BJ (cell line): ENCODE data around the gene PPP1R10. TPM values are rescaled to one million over a fixed set of nuclear protein-coding genes. Genes with fewer than 3 reads are reported as not detected.

Experiments used
- CTCF ChIA-PET: fragments of 350-600 bp; formaldehyde crosslinking; extraction: SDS; loops from one replicate; lab custom pipeline; 2021; ENCODE audit warnings: antibody characterized with exemption, inconsistent platforms; lab: Yijun Ruan, JAX
- POLR2A ChIA-PET: fragments of 300-600 bp; sonication (Branson Sonifier 250); formaldehyde crosslinking; extraction: SDS; loops from one replicate; lab custom pipeline; 2021; ENCODE audit warnings: antibody characterized with exemption; lab: Charles Lee
- DNase-seq: peaks from one replicate; pipeline ENCODE4 v3.0.0-alpha.2; 2011; ENCODE audit warnings: low read depth
- H3K27me3 ChIP-seq: 2 replicates; pipeline ENCODE4 v1.6.0; 2011; ENCODE audit warnings: low read length; ENCODE audit not compliant: control insufficient read depth, insufficient read depth
- H3K36me3 ChIP-seq: 2 replicates; pipeline ENCODE4 v1.5.1; 2011; ENCODE audit warnings: low read length; ENCODE audit not compliant: control insufficient read depth, insufficient read depth
- H3K4me3 ChIP-seq: 2 replicates; pipeline ENCODE4 v1.5.1; 2011; ENCODE audit warnings: low read depth, mild to moderate bottlenecking, control low read depth, low read length
- polyA plus RNA-seq: library from polyadenylated mRNA; depleted of rRNA; stranded (reverse); fragments of >200 nt; gene quantifications from 2 replicates; pipeline ENCODE4 v1.2.3, GENCODE V29; 2011
- TF ChIP-seq, protein P1 (sequence below): IDR thresholded peaks from 2 replicates; pipeline ENCODE4 v1.5.1; 2011; ENCODE audit warnings: low read depth, mild to moderate bottlenecking, control low read depth, inconsistent platforms, low read length, moderate library complexity; ENCODE audit not compliant: insufficient read depth

Gene PPP1R10
- polyA plus RNA-seq, 1 experiment: 32.2 TPM

DNA sequence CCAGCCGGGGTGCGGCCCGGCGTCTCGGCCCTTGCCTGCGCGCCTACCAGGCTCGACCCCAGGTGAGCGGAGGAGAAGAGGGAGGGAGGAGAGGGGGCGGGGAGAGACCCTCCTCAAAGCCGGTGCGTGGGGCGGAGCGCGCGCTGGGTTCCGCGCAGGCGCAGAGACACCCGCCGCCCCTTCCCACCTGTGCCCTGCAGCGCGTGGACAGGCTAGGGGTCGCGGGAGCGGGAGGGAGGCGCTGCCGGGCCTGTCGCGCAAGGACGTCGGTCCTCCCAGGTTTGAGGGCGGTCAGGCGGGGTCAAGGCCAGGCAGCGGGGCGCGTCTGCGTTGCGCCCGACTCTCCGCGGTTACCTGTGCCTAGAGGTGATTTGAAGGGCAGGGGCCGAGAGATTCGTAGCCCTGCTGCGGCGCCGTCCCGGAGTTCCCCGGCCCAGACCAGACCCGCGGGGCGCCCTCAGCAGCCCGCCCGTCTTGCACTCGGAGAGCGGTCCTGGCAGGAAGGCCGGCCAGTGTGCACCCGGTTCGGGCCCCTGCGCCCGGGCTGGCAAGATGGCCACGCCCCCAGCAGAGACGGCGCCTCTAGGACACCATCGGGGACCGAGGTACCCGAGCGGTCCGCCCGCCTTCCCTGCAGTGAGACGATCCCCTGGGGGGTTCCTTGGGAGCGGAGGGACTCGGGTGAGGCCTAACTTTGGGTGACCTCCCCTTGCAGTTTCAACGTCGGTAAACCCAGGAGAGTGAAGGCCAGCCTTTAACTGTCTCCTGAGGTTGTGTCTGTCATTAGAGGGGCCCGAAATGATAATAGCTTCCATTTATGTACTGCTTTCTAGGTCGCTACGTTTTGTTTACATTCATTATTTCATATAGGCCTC, 30.4 kb upstream of the PPP1R10 start:
- H3K36me3 ChIP-seq: peaks cover 2% of the 10 kb centered on the region
- H3K4me3 ChIP-seq: peak overlapping the region; percentile 94
- TF ChIP-seq, protein P1, sequence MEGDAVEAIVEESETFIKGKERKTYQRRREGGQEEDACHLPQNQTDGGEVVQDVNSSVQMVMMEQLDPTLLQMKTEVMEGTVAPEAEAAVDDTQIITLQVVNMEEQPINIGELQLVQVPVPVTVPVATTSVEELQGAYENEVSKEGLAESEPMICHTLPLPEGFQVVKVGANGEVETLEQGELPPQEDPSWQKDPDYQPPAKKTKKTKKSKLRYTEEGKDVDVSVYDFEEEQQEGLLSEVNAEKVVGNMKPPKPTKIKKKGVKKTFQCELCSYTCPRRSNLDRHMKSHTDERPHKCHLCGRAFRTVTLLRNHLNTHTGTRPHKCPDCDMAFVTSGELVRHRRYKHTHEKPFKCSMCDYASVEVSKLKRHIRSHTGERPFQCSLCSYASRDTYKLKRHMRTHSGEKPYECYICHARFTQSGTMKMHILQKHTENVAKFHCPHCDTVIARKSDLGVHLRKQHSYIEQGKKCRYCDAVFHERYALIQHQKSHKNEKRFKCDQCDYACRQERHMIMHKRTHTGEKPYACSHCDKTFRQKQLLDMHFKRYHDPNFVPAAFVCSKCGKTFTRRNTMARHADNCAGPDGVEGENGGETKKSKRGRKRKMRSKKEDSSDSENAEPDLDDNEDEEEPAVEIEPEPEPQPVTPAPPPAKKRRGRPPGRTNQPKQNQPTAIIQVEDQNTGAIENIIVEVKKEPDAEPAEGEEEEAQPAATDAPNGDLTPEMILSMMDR: no peak
- no peak for DNase-seq
- H3K27me3 ChIP-seq: no peaks in the 10 kb centered on the region
- POLR2A ChIA-PET: no interaction called here
- CTCF ChIA-PET: interaction anchor here (1.0 to 1.3 kb wide), 2 partner anchors 25 to 32 kb away, joined by 4 to 5 read pairs; partner anchors contain the start of gene DHX16

DNA sequence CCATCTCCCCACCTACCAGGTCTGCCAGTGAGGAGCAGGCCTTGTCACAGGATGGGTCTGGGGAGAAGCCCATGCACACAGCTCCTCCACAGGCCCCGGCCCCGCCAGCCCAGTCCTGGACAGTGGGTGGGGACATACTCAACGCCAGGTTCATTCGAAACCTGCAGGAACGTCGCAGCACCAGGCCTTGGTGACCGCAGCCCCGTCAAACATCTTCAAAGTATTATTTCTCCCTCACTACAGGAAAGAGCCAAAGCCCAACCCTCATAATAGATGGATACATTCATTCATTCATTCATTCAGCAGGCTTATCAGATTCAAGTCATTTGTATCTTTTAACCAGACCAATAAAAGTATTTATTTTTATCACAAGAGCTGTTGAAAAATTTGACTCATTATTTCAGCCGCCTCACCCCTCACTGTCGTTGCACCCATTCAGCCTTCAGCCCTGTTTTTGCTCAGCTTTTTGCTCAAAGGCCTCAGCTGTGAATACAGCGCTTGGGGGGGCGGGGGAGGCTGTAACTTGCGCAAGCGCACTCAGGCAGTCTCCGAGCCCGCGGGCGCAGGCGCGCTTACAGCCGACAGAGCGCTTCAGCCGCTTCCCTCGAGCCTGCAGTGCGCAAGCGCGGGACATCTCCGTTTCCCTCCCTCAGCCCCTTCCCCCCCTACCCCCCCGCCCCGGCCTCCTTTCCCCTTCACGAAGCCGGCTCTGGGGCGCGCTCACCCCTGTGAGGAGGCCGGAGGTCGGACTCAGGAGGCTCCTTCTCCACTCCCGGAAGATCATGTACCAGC, 29.6 kb upstream of the PPP1R10 start, which contains the start of gene C6orf136:
TSS of gene C6orf136 (plus strand) at position 684 of the 792 bp plus-strand sequence. CDS start at position 783, 99 bp downstream.
- ChIA-PET CTCF (no interaction called here), POLR2A (interaction anchor here (0.6 kb wide), 2 partner anchors 32 to 77 kb away, joined by 6 to 9 read pairs; no protein-coding TSS in a partner anchor)
- Histone ChIP-seq H3K36me3 (no peaks in the 10 kb centered on the region; the same call in 1 of the 2 replicates), H3K27me3 (no peaks in the 10 kb centered on the region), H3K4me3 (peak within 1 kb of the TSS; percentile 94)
- TF ChIP-seq, protein P1: no peak
- peak; percentile 54 for DNase-seq

DNA sequence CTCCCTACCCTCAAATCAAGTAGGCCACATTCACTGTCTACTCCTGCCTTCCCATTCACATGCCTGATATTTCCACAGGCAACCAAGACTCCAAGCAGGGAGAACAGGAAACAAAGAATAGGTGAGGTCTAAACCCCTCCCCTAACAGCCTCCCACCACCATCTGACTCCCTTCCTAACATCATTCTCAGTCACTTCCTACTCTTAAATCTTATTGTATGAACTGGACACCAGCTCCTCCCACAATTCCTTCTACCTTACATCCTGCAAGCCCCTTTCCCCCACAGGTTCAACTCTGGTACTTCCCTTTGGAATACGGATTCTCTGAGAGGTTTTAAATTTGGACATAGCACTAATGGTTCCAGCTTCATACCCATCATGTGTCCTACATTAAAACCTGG, 28.9 kb upstream of the PPP1R10 start:
- CTCF ChIA-PET: interaction anchor here (1.0 kb wide), 1 partner anchor 14 kb away, joined by 3 read pairs; no protein-coding TSS in a partner anchor
- no peak for DNase-seq
- TF ChIP-seq, protein P1: no peak
- H3K27me3 ChIP-seq: no peaks in the 10 kb centered on the region
- POLR2A ChIA-PET: no interaction called here
- H3K4me3 ChIP-seq: no peak overlapping the region
- peaks cover 2% of the 10 kb centered on the region; the same call in 1 of the 2 replicates for H3K36me3 ChIP-seq

DNA sequence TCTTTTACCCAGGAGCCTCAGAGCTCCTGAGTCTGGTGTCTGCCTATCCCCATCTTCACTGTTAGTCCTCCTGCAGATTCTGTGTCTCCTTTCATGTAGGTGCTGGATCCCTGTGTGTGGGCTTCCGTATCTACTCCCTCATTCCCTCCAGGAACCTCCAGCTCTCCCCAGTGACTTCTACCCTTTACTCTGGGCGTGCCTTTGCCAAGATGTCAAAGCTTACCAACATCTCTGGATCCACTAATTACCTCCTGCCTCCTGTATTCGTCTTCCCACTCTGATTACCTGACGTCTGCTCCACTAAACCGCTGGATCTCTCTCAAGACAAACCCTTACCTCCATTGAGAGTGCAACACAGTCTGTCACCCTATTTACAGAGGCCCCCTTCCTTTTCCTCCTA, 27.7 kb upstream of the PPP1R10 start:
- CTCF ChIA-PET: no interaction called here
- POLR2A ChIA-PET: no interaction called here
- no peak for DNase-seq
- Histone ChIP-seq H3K36me3 (peaks cover 4% of the 10 kb centered on the region), H3K27me3 (no peaks in the 10 kb centered on the region), H3K4me3 (no peak overlapping the region)
- TF ChIP-seq, protein P1: no peak

DNA sequence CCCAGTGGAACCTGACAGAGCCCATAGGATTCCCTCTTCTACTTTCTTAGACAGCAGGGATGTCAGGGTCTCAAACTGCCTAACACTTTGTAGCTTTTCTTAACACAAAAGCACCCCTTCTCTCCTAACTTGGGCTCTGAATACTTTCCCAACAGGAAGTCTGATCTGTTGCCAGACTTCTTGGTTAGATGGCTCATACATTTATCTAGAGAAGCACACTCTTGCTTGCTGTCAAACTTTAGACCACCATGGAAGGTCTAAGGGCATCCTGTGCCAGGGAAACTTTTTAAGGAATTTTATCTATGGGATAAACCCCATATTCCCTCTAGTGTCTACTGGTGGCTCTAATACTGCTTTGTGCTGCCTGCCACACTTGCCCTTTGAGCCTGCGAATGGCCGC, 26.6 kb upstream of the PPP1R10 start:
- TF ChIP-seq, protein P1: no peak
- CTCF ChIA-PET: no interaction called here
- no peak for DNase-seq
- H3K27me3 ChIP-seq: no peaks in the 10 kb centered on the region
- H3K4me3 ChIP-seq: no peak overlapping the region
- H3K36me3 ChIP-seq: peaks cover 4% of the 10 kb centered on the region
- POLR2A ChIA-PET: no interaction called here
